Measurements from ENCODE around the gene PPP6R2. TPM values are rescaled to one million over a fixed set of nuclear protein-coding genes. Genes with fewer than 3 reads are reported as not detected.

The PPP6R2 gene
- total RNA-seq, 3 donors from 2014 or later (not counting 1 experiment from before 2014, with no cell fraction given) = 76.0 to 103 (median 78.1) TPM

DNA sequence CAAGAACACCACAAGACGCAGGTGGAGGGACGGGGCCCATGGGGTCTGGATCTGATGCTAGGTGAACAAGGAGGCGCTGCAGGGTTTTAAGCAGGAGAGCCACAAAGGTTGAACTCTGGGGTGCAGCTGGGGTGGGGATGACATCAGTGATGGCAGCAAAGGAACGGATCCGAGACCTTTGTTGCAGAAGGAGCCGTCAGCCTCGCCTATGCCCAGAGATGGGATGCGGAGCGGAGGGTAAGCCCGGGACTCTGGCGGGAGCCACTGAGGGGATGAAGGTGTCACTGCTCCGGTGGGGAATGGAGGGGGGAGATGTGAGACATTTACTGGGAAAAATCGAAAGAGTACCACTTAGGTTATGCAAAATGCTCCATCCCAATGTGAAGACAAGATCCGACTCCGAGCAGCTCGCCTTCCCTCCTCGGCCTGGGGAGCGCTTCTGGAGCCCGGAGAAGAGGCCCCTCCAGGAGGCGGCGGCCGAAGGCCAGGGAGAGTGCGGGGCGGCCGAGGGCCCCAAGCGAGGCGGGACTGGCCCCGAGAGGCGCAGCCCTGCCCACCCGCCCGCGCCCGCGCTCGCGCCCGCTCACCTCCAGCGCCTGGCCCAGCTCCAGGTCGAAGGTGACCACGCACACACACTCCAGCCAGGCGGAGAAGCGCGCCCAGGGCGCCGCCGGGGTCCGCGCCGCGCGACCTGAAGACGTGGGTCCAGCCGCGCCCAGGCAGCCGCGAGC lies 16.7 kb upstream of the PPP6R2 start:
- WGBS (ENCODE audit: insufficient coverage) = 21% methylated on average over 56 of the region's 56 CpGs
- no peaks in the 10 kb centered on the region for H3K27me3 Mint-ChIP-seq (ENCODE audit: low read depth in 2 of 2)
- TF ChIP-seq, protein P1, sequence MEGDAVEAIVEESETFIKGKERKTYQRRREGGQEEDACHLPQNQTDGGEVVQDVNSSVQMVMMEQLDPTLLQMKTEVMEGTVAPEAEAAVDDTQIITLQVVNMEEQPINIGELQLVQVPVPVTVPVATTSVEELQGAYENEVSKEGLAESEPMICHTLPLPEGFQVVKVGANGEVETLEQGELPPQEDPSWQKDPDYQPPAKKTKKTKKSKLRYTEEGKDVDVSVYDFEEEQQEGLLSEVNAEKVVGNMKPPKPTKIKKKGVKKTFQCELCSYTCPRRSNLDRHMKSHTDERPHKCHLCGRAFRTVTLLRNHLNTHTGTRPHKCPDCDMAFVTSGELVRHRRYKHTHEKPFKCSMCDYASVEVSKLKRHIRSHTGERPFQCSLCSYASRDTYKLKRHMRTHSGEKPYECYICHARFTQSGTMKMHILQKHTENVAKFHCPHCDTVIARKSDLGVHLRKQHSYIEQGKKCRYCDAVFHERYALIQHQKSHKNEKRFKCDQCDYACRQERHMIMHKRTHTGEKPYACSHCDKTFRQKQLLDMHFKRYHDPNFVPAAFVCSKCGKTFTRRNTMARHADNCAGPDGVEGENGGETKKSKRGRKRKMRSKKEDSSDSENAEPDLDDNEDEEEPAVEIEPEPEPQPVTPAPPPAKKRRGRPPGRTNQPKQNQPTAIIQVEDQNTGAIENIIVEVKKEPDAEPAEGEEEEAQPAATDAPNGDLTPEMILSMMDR (IDR thresholded peaks at IDR 0.05) = no peak
- no peaks in the 10 kb centered on the region for H3K36me3 Mint-ChIP-seq
- ATAC-seq (no peak), DNase-seq (no peak)
- Histone ChIP-seq H3K4me1 (ENCODE audit: control insufficient read depth, insufficient read depth, low read length) (peaks cover 17% of the 10 kb centered on the region), H3K9me3 (ENCODE audit: control insufficient read depth, insufficient read depth, low read length) (no peaks in the 10 kb centered on the region), H3K27me3 (ENCODE audit: control insufficient read depth, insufficient read depth, low read length) (no peaks in the 10 kb centered on the region), H3K4me3 (ENCODE audit: low read length) (no peak overlapping the region), H3K27ac (ENCODE audit: low read length) (no peak overlapping the region), H3K36me3 (ENCODE audit: control insufficient read depth, insufficient read depth, low read length) (no peaks in the 10 kb centered on the region)
- H3K4me3 Mint-ChIP-seq = peak overlapping the region; percentile 86
- H3K4me1 Mint-ChIP-seq = peaks cover 0 to 13% of the 10 kb centered on the region in 2 donors
- intact Hi-C loops (cut with micrococcal nuclease) = loop anchor here (2.0 to 5.0 kb wide), 2 partner anchors 16 to 74 kb away; partner anchors contain the start of genes HDAC10 and PPP6R2
- peak overlapping the region; percentile 18 to 31 for H3K27ac Mint-ChIP-seq
- no peaks in the 10 kb centered on the region for H3K9me3 Mint-ChIP-seq

DNA sequence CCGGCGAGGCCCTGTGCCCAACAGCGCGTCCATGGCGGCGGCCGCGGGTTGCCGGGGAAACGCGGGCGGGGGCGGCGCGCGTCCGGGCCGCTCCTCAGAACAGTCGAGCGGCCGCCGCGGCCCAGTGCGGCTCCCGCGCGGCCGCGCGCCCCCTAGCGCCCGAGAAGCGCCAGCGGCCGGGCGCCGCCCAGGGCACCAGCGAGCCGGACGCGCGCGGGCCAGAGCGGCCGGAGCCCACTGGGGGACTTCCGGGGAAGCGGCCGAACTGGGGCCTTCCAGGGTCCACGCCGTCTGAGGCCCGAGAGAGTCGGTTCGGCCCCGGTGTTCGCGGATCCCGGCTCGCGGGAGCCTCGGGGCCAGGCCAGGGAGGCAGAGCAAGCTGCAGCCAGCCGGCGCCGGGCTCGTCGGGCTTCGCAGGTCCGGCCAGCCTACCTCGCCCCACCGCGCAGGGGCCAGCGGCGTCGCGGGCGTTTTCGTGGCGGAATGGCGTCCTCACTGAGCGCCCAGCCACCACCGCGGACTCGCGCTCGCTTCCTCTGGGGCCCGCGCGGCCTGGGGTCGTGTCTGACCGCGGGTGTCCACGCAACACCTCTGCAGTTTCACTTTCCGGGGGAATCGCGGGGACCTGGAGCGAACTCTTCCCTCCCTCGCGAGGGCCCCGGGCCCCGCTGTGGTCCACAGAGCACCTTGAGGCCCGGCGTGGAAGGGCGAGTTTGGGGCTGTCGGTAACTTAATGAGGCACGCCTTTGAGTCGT lies 16.0 kb upstream of the PPP6R2 start, which contains the start of gene DENND6B:
Gene DENND6B (minus strand): TSS at position 57 of the 755 bp plus-strand sequence. CDS start 24 bp downstream, at position 33.
- Mint-ChIP-seq H3K27me3 (ENCODE audit: low read depth in 2 of 2) (no peaks in the 10 kb centered on the region), H3K4me3 (peak within 1 kb of the TSS; percentile 89), H3K27ac (peak within 1 kb of the TSS; percentile 54 to 81), H3K36me3 (no peaks in the 10 kb centered on the region), H3K9me3 (no peaks in the 10 kb centered on the region), H3K4me1 (peaks cover 0 to 13% of the 10 kb centered on the region in 2 donors)
- no peaks in the 10 kb centered on the region for H3K27me3 ChIP-seq (ENCODE audit: control insufficient read depth, insufficient read depth, low read length)
- peaks cover 17% of the 10 kb centered on the region for H3K4me1 ChIP-seq (ENCODE audit: control insufficient read depth, insufficient read depth, low read length)
- H3K4me3 ChIP-seq (ENCODE audit: low read length) = peak within 1 kb of the TSS; percentile 60
- H3K27ac ChIP-seq (ENCODE audit: low read length) = peak within 1 kb of the TSS; percentile 88
- no peaks in the 10 kb centered on the region for H3K36me3 ChIP-seq (ENCODE audit: control insufficient read depth, insufficient read depth, low read length)
- TF ChIP-seq, protein P1 (IDR thresholded peaks at IDR 0.05) = peak; percentile 50
- ATAC-seq (peak; percentile 94 to 97 (median 96)), DNase-seq (peak; percentile 71 to 87)
- intact Hi-C loops (cut with micrococcal nuclease) = loop anchor here (2.0 to 5.0 kb wide), 2 partner anchors 16 to 75 kb away; partner anchors contain the start of genes HDAC10 and PPP6R2
- H3K9me3 ChIP-seq (ENCODE audit: control insufficient read depth, insufficient read depth, low read length) = no peaks in the 10 kb centered on the region
- WGBS (ENCODE audit: insufficient coverage) = under 1% methylated on average over 105 of the region's 105 CpGs

DNA sequence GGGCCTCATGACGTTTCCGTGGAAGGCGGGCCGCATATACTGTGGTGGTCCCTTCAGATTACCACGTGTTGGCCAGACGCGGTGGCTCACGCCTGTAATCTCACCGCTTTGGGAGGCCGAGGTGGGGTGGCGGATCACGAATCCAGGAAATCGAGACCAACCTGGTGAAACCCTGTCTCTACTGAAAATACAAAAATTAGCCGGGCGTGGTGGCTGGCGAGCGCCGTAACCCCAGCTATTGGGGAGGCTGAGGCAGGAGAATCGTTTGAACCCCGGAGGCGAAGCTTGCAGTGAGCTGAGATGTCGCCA lies 15.5 kb upstream of the PPP6R2 start:
- Mint-ChIP-seq H3K9me3 (no peaks in the 10 kb centered on the region), H3K4me1 (peaks cover 0 to 13% of the 10 kb centered on the region in 2 donors), H3K4me3 (peak overlapping the region; percentile 89), H3K36me3 (no peaks in the 10 kb centered on the region), H3K27me3 (ENCODE audit: low read depth in 2 of 2) (no peaks in the 10 kb centered on the region), H3K27ac (peak overlapping the region; percentile 54 to 81)
- Histone ChIP-seq H3K4me1 (ENCODE audit: control insufficient read depth, insufficient read depth, low read length) (peaks cover 17% of the 10 kb centered on the region), H3K36me3 (ENCODE audit: control insufficient read depth, insufficient read depth, low read length) (no peaks in the 10 kb centered on the region), H3K4me3 (ENCODE audit: low read length) (peak overlapping the region; percentile 60), H3K27me3 (ENCODE audit: control insufficient read depth, insufficient read depth, low read length) (no peaks in the 10 kb centered on the region), H3K27ac (ENCODE audit: low read length) (peak overlapping the region; percentile 88), H3K9me3 (ENCODE audit: control insufficient read depth, insufficient read depth, low read length) (no peaks in the 10 kb centered on the region)
- intact Hi-C loops (cut with micrococcal nuclease) = loop anchor here (2.0 to 5.0 kb wide), 2 partner anchors 15 to 75 kb away; partner anchors contain the start of genes HDAC10 and PPP6R2
- DNase-seq = no peak
- ATAC-seq = no peak
- WGBS (ENCODE audit: insufficient coverage) = 58% methylated on average over 22 of the region's 22 CpGs
- TF ChIP-seq, protein P1 (IDR thresholded peaks at IDR 0.05) = no peak

All from natural killer cell (primary cell).